Measurements from ENCODE around the gene SDCBP2. TPM values are rescaled to one million over a fixed set of nuclear protein-coding genes. Genes with fewer than 3 reads are reported as not detected.

The SDCBP2 gene
- total RNA-seq, 4 donors from 2014 or later: 1.3 to 2.9 (median 2.1) TPM

DNA sequence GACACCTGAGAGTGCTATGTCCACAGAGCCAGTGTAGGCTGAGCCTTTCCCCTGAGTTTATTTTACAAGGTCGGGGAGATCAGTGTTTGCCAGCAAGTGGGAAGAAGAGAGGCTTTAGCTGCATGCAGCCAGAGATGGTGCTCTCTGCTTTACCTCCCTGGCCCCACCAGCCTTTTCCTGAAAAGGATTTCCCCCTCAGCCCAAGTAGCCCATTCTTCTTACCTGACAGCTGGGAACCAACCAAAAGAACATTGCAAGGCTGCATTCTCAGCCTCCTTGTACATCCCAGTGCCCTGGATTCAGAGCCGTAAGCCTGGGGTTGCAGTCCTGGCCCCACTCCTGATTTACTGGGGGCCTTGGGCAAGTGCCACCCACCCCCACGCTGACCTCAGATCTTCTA lies 46.0 kb downstream of the SDCBP2 start:
- Histone ChIP-seq H3K9me3 (no peaks in the 10 kb centered on the region), H3K4me1 (peaks cover 19 to 24% of the 10 kb centered on the region in 2 donors), H3K4me3 (no peak overlapping the region), H3K27ac (no peak overlapping the region), H3K27me3 (no peaks in the 10 kb centered on the region), H3K36me3 (no peaks in the 10 kb centered on the region)
- no peak for DNase-seq
- intact Hi-C loops (cut with DNase I; ENCODE audit: low total_unique reads): no loop called here
- TF ChIP-seq, protein P1, sequence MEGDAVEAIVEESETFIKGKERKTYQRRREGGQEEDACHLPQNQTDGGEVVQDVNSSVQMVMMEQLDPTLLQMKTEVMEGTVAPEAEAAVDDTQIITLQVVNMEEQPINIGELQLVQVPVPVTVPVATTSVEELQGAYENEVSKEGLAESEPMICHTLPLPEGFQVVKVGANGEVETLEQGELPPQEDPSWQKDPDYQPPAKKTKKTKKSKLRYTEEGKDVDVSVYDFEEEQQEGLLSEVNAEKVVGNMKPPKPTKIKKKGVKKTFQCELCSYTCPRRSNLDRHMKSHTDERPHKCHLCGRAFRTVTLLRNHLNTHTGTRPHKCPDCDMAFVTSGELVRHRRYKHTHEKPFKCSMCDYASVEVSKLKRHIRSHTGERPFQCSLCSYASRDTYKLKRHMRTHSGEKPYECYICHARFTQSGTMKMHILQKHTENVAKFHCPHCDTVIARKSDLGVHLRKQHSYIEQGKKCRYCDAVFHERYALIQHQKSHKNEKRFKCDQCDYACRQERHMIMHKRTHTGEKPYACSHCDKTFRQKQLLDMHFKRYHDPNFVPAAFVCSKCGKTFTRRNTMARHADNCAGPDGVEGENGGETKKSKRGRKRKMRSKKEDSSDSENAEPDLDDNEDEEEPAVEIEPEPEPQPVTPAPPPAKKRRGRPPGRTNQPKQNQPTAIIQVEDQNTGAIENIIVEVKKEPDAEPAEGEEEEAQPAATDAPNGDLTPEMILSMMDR (IDR thresholded peaks at IDR 0.05 in 4 of 5, conservative IDR thresholded peaks at IDR 0.05 in 1 of 5): no peak
- TF ChIP-seq POLR2A (IDR thresholded peaks at IDR 0.05): no peak
- in situ Hi-C loops (cut with MboI; ENCODE audit: low sequenced_read_pairs in 4 of 4): no loop called here
- no peak for ATAC-seq

DNA sequence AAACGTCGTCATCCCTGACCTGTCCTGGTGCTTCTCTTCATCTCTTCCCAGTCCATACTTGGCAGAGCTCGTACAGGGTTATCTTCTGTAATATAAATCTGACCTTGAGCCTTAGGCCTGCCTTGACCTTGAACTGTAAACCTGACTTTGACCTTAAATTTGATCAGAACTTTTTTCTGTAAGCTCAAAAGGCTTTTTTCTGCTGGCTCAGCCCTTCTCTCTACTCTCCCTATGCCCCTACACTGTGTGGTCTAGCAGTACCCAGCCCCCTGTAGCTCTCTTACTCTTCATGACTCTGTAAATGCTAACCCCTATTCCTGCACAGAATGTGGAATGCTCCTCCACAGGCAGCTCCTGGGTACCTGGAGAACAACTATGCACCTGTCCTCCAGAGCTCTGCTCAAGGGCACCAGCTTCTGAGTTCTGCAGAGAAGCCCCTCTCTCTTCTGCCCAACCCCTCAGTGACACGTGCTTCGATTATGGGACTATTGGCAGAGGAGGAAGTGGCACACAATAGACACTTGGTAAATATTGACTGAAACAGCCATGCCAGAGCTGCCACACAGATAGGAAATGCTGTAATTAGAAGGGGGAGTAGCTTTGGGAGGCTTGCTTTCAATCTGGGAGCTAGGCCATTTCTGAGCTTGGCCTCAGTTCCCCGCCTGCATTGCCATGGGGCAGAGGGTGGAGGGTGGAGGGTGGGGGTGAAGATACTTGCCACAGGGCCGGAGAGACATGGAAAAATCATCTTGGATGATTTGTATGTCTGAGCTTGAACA lies 47.5 kb downstream of the SDCBP2 start:
- intact Hi-C loops (cut with DNase I; ENCODE audit: low total_unique reads) (no loop called here), in situ Hi-C loops (cut with MboI; ENCODE audit: low sequenced_read_pairs in 4 of 4) (no loop called here)
- H3K27me3 ChIP-seq: no peaks in the 10 kb centered on the region
- H3K4me1 ChIP-seq: peaks cover 14 to 19% of the 10 kb centered on the region in 2 donors
- no peak for DNase-seq
- no peak overlapping the region for H3K4me3 ChIP-seq
- H3K9me3 ChIP-seq: no peaks in the 10 kb centered on the region
- no peaks in the 10 kb centered on the region for H3K36me3 ChIP-seq
- peak overlapping the region; percentile 58 to 71 (median 64) for H3K27ac ChIP-seq
- no peak for ATAC-seq
- TF ChIP-seq POLR2A (IDR thresholded peaks at IDR 0.05): no peak
- TF ChIP-seq, protein P1 (IDR thresholded peaks at IDR 0.05 in 4 of 5, conservative IDR thresholded peaks at IDR 0.05 in 1 of 5): no peak

DNA sequence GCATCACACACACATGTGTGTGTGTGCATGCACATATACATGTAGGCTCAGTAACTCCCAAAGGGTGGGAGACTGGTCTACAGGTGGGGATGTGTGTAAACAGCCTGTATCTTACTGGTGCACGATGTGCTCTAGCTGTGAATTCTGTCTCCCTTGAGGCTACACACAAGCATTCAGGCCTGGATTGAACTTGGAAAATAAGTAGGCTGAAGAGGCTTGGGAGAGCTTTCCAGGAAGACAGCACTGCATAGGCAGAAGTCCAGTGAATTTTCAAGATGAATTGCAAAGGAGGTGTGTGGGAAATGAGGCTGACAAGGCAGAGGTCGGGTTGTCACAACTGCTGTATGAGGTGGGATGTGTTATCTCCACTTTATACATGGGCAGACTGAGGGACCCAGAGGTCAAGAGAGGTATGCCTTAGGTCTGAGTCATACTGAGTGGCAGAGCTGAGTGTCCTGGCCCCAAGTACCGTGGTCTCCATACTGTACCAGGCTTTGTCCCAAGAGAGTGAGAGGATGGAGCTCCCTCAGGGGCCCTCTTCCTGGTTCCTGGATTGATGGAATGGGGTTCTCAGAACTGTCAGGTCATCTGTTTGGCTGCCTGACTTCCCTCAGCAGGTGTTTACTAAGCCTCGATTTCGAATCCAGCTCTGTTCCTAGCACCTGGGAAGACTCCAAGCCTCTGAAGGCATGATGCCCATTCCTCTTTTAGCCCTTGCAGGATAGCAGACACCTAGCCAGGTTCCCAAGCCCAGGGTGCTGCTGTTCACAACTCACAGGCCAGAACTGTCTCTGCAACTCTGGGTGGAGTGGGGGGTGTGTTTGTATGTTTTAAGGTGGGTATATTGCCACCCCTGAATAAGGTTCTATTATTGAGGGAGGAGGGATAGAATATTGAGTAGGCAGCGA lies 48.5 kb downstream of the SDCBP2 start:
- H3K36me3 ChIP-seq: no peaks in the 10 kb centered on the region
- H3K9me3 ChIP-seq: no peaks in the 10 kb centered on the region
- H3K4me1 ChIP-seq: peaks cover 14 to 19% of the 10 kb centered on the region in 2 donors
- ATAC-seq: peak; percentile 90 to 92
- peak overlapping the region; percentile 58 to 71 (median 64) for H3K27ac ChIP-seq
- H3K4me3 ChIP-seq: no peak overlapping the region
- intact Hi-C loops (cut with DNase I; ENCODE audit: low total_unique reads): no loop called here
- DNase-seq: peak; percentile 56 to 68
- no peak for TF ChIP-seq POLR2A (IDR thresholded peaks at IDR 0.05)
- TF ChIP-seq, protein P1 (IDR thresholded peaks at IDR 0.05 in 4 of 5, conservative IDR thresholded peaks at IDR 0.05 in 1 of 5): no peak
- in situ Hi-C loops (cut with MboI; ENCODE audit: low sequenced_read_pairs in 4 of 4): no loop called here
- no peaks in the 10 kb centered on the region for H3K27me3 ChIP-seq

DNA sequence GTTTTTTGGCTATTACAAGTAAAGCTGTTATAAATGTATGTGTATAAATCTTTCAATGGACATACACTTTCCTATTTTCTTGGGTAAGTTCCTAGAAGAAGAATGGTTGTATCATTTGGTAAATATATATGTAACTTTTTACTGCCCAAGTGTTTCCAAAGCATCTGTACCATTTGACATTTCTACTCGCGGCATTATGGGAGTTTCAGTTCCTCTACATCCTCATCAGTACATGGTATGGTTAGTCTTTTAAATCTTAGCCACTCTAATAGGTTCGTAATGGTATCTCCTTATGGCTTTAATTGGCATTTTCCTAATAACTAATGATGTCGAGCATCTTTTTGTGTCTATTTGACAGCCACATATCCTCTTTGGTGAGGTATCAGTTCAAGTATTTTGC lies 49.9 kb downstream of the SDCBP2 start:
- intact Hi-C loops (cut with DNase I; ENCODE audit: low total_unique reads) (no loop called here), in situ Hi-C loops (cut with MboI; ENCODE audit: low sequenced_read_pairs in 4 of 4) (no loop called here)
- Histone ChIP-seq H3K27me3 (no peaks in the 10 kb centered on the region), H3K4me1 (peaks cover 14 to 19% of the 10 kb centered on the region in 2 donors), H3K27ac (no peak overlapping the region), H3K9me3 (no peaks in the 10 kb centered on the region), H3K36me3 (no peaks in the 10 kb centered on the region), H3K4me3 (no peak overlapping the region)
- TF ChIP-seq, protein P1 (IDR thresholded peaks at IDR 0.05 in 4 of 5, conservative IDR thresholded peaks at IDR 0.05 in 1 of 5): no peak
- TF ChIP-seq POLR2A (IDR thresholded peaks at IDR 0.05): no peak
- ATAC-seq: no peak
- no peak for DNase-seq
